ENCODE measurements around the gene ATXN7.

ATXN7 gene

GRCh38 chr3:63984391-63984790 lies 120.7 kb downstream of the ATXN7 start:
- Histone ChIP-seq H2AFZ (ENCODE audit: low read length, unreplicated experiment) (no peak overlapping the region), H3K27me3 (ENCODE audit: insufficient read depth, low read length) (no peaks in the 10 kb centered on the region)

GRCh38 chr3:63986146-63986545 lies 122.5 kb downstream of the ATXN7 start:
- no peaks in the 10 kb centered on the region for H3K27me3 ChIP-seq (ENCODE audit: insufficient read depth, low read length)
- H3K27ac ChIP-seq (ENCODE audit: low read depth, low read length): no peak overlapping the region
- H3K4me1 ChIP-seq (ENCODE audit: control insufficient read depth, insufficient read depth, low read length, unreplicated experiment): no peaks in the 10 kb centered on the region
- peaks cover 37% of the 10 kb centered on the region for H3K36me3 ChIP-seq (ENCODE audit: insufficient read depth, low read length)
- no peak overlapping the region for H3K4me3 ChIP-seq (ENCODE audit: low read depth, low read length)
- peaks cover 2% of the 10 kb centered on the region for H3K79me2 ChIP-seq (ENCODE audit: control insufficient read depth, insufficient read depth, low read length, unreplicated experiment)
- no peak overlapping the region for H2AFZ ChIP-seq (ENCODE audit: low read length, unreplicated experiment)

More at GRCh38 chr3:63984391-63984790, 120.7 kb downstream of the ATXN7 start:
- no peak overlapping the region for H3K27ac ChIP-seq (ENCODE audit: low read depth, low read length)
- H3K79me2 ChIP-seq (ENCODE audit: control insufficient read depth, insufficient read depth, low read length, unreplicated experiment): peaks cover 14% of the 10 kb centered on the region
- peaks cover 38% of the 10 kb centered on the region for H3K36me3 ChIP-seq (ENCODE audit: insufficient read depth, low read length)
- H3K4me1 ChIP-seq (ENCODE audit: control insufficient read depth, insufficient read depth, low read length, unreplicated experiment): peaks cover 3% of the 10 kb centered on the region
- H3K4me3 ChIP-seq (ENCODE audit: low read depth, low read length): no peak overlapping the region

GRCh38 chr3:63986831-63987230 lies 123.2 kb downstream of the ATXN7 start:
- Histone ChIP-seq H2AFZ (ENCODE audit: low read length, unreplicated experiment) (no peak overlapping the region), H3K27ac (ENCODE audit: low read depth, low read length) (no peak overlapping the region), H3K79me2 (ENCODE audit: control insufficient read depth, insufficient read depth, low read length, unreplicated experiment) (peaks cover 2% of the 10 kb centered on the region), H3K27me3 (ENCODE audit: insufficient read depth, low read length) (no peaks in the 10 kb centered on the region), H3K36me3 (ENCODE audit: insufficient read depth, low read length) (peaks cover 34% of the 10 kb centered on the region), H3K4me1 (ENCODE audit: control insufficient read depth, insufficient read depth, low read length, unreplicated experiment) (no peaks in the 10 kb centered on the region), H3K4me3 (ENCODE audit: low read depth, low read length) (no peak overlapping the region)

GRCh38 chr3:63988943-63989342 lies 125.3 kb downstream of the ATXN7 start:
- Histone ChIP-seq H3K4me1 (ENCODE audit: control insufficient read depth, insufficient read depth, low read length, unreplicated experiment) (no peaks in the 10 kb centered on the region), H3K79me2 (ENCODE audit: control insufficient read depth, insufficient read depth, low read length, unreplicated experiment) (peaks cover 2% of the 10 kb centered on the region), H3K27me3 (ENCODE audit: insufficient read depth, low read length) (no peaks in the 10 kb centered on the region), H3K4me3 (ENCODE audit: low read depth, low read length) (no peak overlapping the region), H3K27ac (ENCODE audit: low read depth, low read length) (no peak overlapping the region), H3K36me3 (ENCODE audit: insufficient read depth, low read length) (peaks cover 26% of the 10 kb centered on the region), H2AFZ (ENCODE audit: low read length, unreplicated experiment) (no peak overlapping the region)

- H3K27me3 ChIP-seq (ENCODE audit: insufficient read depth, low read length): no peaks in the 10 kb centered on the region
- H3K36me3 ChIP-seq (ENCODE audit: insufficient read depth, low read length): peaks cover 17% of the 10 kb centered on the region; the same call in 1 of the 2 replicates
- no peak overlapping the region for H3K27ac ChIP-seq (ENCODE audit: low read depth, low read length)
- no peaks in the 10 kb centered on the region for H3K4me1 ChIP-seq (ENCODE audit: control insufficient read depth, insufficient read depth, low read length, unreplicated experiment)
- H3K4me3 ChIP-seq (ENCODE audit: low read depth, low read length): no peak overlapping the region
- H2AFZ ChIP-seq (ENCODE audit: low read length, unreplicated experiment): no peak overlapping the region
- H3K79me2 ChIP-seq (ENCODE audit: control insufficient read depth, insufficient read depth, low read length, unreplicated experiment): no peaks in the 10 kb centered on the region
Measured at GRCh38 chr3:63990204-63990603, 126.5 kb downstream of the ATXN7 start.

GRCh38 chr3:63990733-63991132 lies 127.1 kb downstream of the ATXN7 start:
- H3K27ac ChIP-seq (ENCODE audit: low read depth, low read length): no peak overlapping the region
- no peak overlapping the region for H3K4me3 ChIP-seq (ENCODE audit: low read depth, low read length)
- no peaks in the 10 kb centered on the region for H3K4me1 ChIP-seq (ENCODE audit: control insufficient read depth, insufficient read depth, low read length, unreplicated experiment)
- peaks cover 23% of the 10 kb centered on the region; the same call in 1 of the 2 replicates for H3K36me3 ChIP-seq (ENCODE audit: insufficient read depth, low read length)
- no peaks in the 10 kb centered on the region for H3K79me2 ChIP-seq (ENCODE audit: control insufficient read depth, insufficient read depth, low read length, unreplicated experiment)
- no peaks in the 10 kb centered on the region for H3K27me3 ChIP-seq (ENCODE audit: insufficient read depth, low read length)
- H2AFZ ChIP-seq (ENCODE audit: low read length, unreplicated experiment): no peak overlapping the region

- Histone ChIP-seq H3K36me3 (ENCODE audit: insufficient read depth, low read length) (peaks cover 23% of the 10 kb centered on the region; the same call in 1 of the 2 replicates), H2AFZ (ENCODE audit: low read length, unreplicated experiment) (no peak overlapping the region), H3K4me3 (ENCODE audit: low read depth, low read length) (no peak overlapping the region), H3K27ac (ENCODE audit: low read depth, low read length) (no peak overlapping the region), H3K27me3 (ENCODE audit: insufficient read depth, low read length) (no peaks in the 10 kb centered on the region), H3K4me1 (ENCODE audit: control insufficient read depth, insufficient read depth, low read length, unreplicated experiment) (no peaks in the 10 kb centered on the region), H3K79me2 (ENCODE audit: control insufficient read depth, insufficient read depth, low read length, unreplicated experiment) (no peaks in the 10 kb centered on the region)
Measured at GRCh38 chr3:63991666-63992065, 128.0 kb downstream of the ATXN7 start.

GRCh38 chr3:63992516-63993209 lies 129.0 kb downstream of the ATXN7 start:
- no peaks in the 10 kb centered on the region for H3K79me2 ChIP-seq (ENCODE audit: control insufficient read depth, insufficient read depth, low read length, unreplicated experiment)
- H3K36me3 ChIP-seq (ENCODE audit: insufficient read depth, low read length): peaks cover 19% of the 10 kb centered on the region
- H2AFZ ChIP-seq (ENCODE audit: low read length, unreplicated experiment): no peak overlapping the region
- no peak overlapping the region for H3K27ac ChIP-seq (ENCODE audit: low read depth, low read length)
- H3K27me3 ChIP-seq (ENCODE audit: insufficient read depth, low read length): no peaks in the 10 kb centered on the region
- no peaks in the 10 kb centered on the region for H3K4me1 ChIP-seq (ENCODE audit: control insufficient read depth, insufficient read depth, low read length, unreplicated experiment)
- no peak overlapping the region for H3K4me3 ChIP-seq (ENCODE audit: low read depth, low read length)

- Histone ChIP-seq H3K79me2 (ENCODE audit: control insufficient read depth, insufficient read depth, low read length, unreplicated experiment) (no peaks in the 10 kb centered on the region), H2AFZ (ENCODE audit: low read length, unreplicated experiment) (no peak overlapping the region), H3K4me3 (ENCODE audit: low read depth, low read length) (no peak overlapping the region), H3K4me1 (ENCODE audit: control insufficient read depth, insufficient read depth, low read length, unreplicated experiment) (no peaks in the 10 kb centered on the region), H3K27ac (ENCODE audit: low read depth, low read length) (no peak overlapping the region), H3K27me3 (ENCODE audit: insufficient read depth, low read length) (no peaks in the 10 kb centered on the region), H3K36me3 (ENCODE audit: insufficient read depth, low read length) (peaks cover 19% of the 10 kb centered on the region)
Measured at GRCh38 chr3:63993653-63994079, 130.0 kb downstream of the ATXN7 start.

- Histone ChIP-seq H3K4me1 (ENCODE audit: control insufficient read depth, insufficient read depth, low read length, unreplicated experiment) (no peaks in the 10 kb centered on the region), H3K4me3 (ENCODE audit: low read depth, low read length) (no peak overlapping the region), H3K27me3 (ENCODE audit: insufficient read depth, low read length) (no peaks in the 10 kb centered on the region), H3K36me3 (ENCODE audit: insufficient read depth, low read length) (peaks cover 30% of the 10 kb centered on the region), H2AFZ (ENCODE audit: low read length, unreplicated experiment) (no peak overlapping the region), H3K79me2 (ENCODE audit: control insufficient read depth, insufficient read depth, low read length, unreplicated experiment) (no peaks in the 10 kb centered on the region), H3K27ac (ENCODE audit: low read depth, low read length) (no peak overlapping the region)
Measured at GRCh38 chr3:63995086-63995485, 131.4 kb downstream of the ATXN7 start.

All from ACC112 (cell line).